ENCODE results near the gene NKD1.

The NKD1 gene

GRCh38 chr16:50613964-50614474, 65.8 kb downstream of the NKD1 start:
- no peak for TF ChIP-seq CTCF (IDR thresholded peaks at IDR 0.05; ENCODE audit: low read depth, low read length)
- H3K4me3 ChIP-seq (ENCODE audit: low read depth, low read length): no peak overlapping the region
- no peak for DNase-seq (ENCODE audit: low read depth, low spot score)
- in situ Hi-C loops (cut with HindIII; ENCODE audit: low sequenced_read_pairs): no loop called here

- no peak for DNase-seq (ENCODE audit: low read depth, low spot score)
- in situ Hi-C loops (cut with HindIII; ENCODE audit: low sequenced_read_pairs): no loop called here
Observed at GRCh38 chr16:50614955-50615724, 66.9 kb downstream of the NKD1 start.

GRCh38 chr16:50615891-50616290, 67.7 kb downstream of the NKD1 start:
- in situ Hi-C loops (cut with HindIII; ENCODE audit: low sequenced_read_pairs): no loop called here
- TF ChIP-seq CTCF (IDR thresholded peaks at IDR 0.05; ENCODE audit: low read depth, low read length): no peak
- DNase-seq (ENCODE audit: low read depth, low spot score): no peak
- no peak overlapping the region for H3K4me3 ChIP-seq (ENCODE audit: low read depth, low read length)

More at GRCh38 chr16:50614955-50615724, 66.9 kb downstream of the NKD1 start:
- no peak for TF ChIP-seq CTCF (IDR thresholded peaks at IDR 0.05; ENCODE audit: low read depth, low read length)
- H3K4me3 ChIP-seq (ENCODE audit: low read depth, low read length): no peak overlapping the region

GRCh38 chr16:50616386-50616785, 68.2 kb downstream of the NKD1 start:
- no peak for DNase-seq (ENCODE audit: low read depth, low spot score)
- no peak for TF ChIP-seq CTCF (IDR thresholded peaks at IDR 0.05; ENCODE audit: low read depth, low read length)
- H3K4me3 ChIP-seq (ENCODE audit: low read depth, low read length): no peak overlapping the region
- in situ Hi-C loops (cut with HindIII; ENCODE audit: low sequenced_read_pairs): no loop called here

GRCh38 chr16:50616883-50617645, 68.9 kb downstream of the NKD1 start:
- in situ Hi-C loops (cut with HindIII; ENCODE audit: low sequenced_read_pairs): no loop called here
- no peak overlapping the region for H3K4me3 ChIP-seq (ENCODE audit: low read depth, low read length)
- peak; percentile 14 for DNase-seq (ENCODE audit: low read depth, low spot score)
- TF ChIP-seq CTCF (IDR thresholded peaks at IDR 0.05; ENCODE audit: low read depth, low read length): no peak

GRCh38 chr16:50617646-50618184, 69.5 kb downstream of the NKD1 start:
- H3K4me3 ChIP-seq (ENCODE audit: low read depth, low read length): no peak overlapping the region
- in situ Hi-C loops (cut with HindIII; ENCODE audit: low sequenced_read_pairs): no loop called here
- TF ChIP-seq CTCF (IDR thresholded peaks at IDR 0.05; ENCODE audit: low read depth, low read length): no peak
- DNase-seq (ENCODE audit: low read depth, low spot score): no peak

Data from astrocyte of the spinal cord (primary cell).